Measurements from ENCODE around the gene ABCC1.

The ABCC1 gene

GRCh38 chr16:16124438-16124837, 175.0 kb downstream of the ABCC1 start:
- FAIRE-seq = no peak
- TF ChIP-seq CTCF (IDR thresholded peaks at IDR 0.05; ENCODE audit: insufficient read depth, missing control alignments) = no peak

DNA sequence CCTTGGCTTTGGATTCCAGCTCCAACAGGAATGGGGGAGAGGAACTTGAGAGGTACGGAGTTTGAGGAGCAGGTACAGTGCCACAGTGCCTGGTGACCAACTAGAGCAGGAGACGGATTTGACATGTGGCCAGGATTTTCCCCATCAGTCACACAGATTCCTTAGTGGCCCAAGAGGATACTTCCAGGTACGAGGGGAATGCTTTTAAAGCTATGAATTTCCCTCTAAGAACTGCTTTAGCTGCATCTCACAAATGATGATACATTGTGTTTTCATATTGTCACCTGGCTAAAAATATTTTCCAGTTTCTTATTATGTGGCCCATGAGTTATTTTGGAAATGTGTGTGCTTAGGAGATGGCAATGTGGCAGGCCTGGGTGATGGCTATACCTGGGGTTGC, 175.6 kb downstream of the ABCC1 start:
- no peak for TF ChIP-seq CTCF (IDR thresholded peaks at IDR 0.05; ENCODE audit: insufficient read depth, missing control alignments)
- no peak for FAIRE-seq
- no peak for DNase-seq (ENCODE audit: insufficient read length, low spot score)

More at GRCh38 chr16:16124438-16124837, 175.0 kb downstream of the ABCC1 start:
- no peak for DNase-seq (ENCODE audit: insufficient read length, low spot score)

- TF ChIP-seq CTCF (IDR thresholded peaks at IDR 0.05; ENCODE audit: insufficient read depth, missing control alignments) = no peak
- DNase-seq (ENCODE audit: insufficient read length, low spot score) (no peak), FAIRE-seq (no peak)
Measured at GRCh38 chr16:16126896-16127295, 177.5 kb downstream of the ABCC1 start.

- FAIRE-seq (no peak), DNase-seq (ENCODE audit: insufficient read length, low spot score) (peak; percentile 59)
- TF ChIP-seq CTCF (IDR thresholded peaks at IDR 0.05; ENCODE audit: insufficient read depth, missing control alignments) = peak; percentile 76
Measured at GRCh38 chr16:16127469-16128116, 178.2 kb downstream of the ABCC1 start.

GRCh38 chr16:16131204-16131603, 181.8 kb downstream of the ABCC1 start:
- DNase-seq (ENCODE audit: insufficient read length, low spot score) (no peak), FAIRE-seq (no peak)
- TF ChIP-seq CTCF (IDR thresholded peaks at IDR 0.05; ENCODE audit: insufficient read depth, missing control alignments) = no peak

- DNase-seq (ENCODE audit: insufficient read length, low spot score) (no peak), FAIRE-seq (no peak)
- TF ChIP-seq CTCF (IDR thresholded peaks at IDR 0.05; ENCODE audit: insufficient read depth, missing control alignments) = no peak
Measured at GRCh38 chr16:16131659-16132058, 182.2 kb downstream of the ABCC1 start.

GRCh38 chr16:16133943-16134604, 184.7 kb downstream of the ABCC1 start:
- FAIRE-seq = no peak
- no peak for TF ChIP-seq CTCF (IDR thresholded peaks at IDR 0.05; ENCODE audit: insufficient read depth, missing control alignments)
- DNase-seq (ENCODE audit: insufficient read length, low spot score) = no peak
